Body of pancreas (tissue), 4 donors: ENCODE results near the gene HTT. TPM values are rescaled to one million over a fixed set of nuclear protein-coding genes. Genes with fewer than 3 reads are reported as not detected.

Experiments used
- ATAC-seq: fragments of 150-250 bp; one replicate; pipeline ENCODE4 v1.9.1; 2016
- DNase-seq, 4 donors: peaks; one replicate each; pipeline ENCODE4 v3.0.0-alpha.2; 2019
- H3K27ac ChIP-seq, 4 donors: fragments of 200-600 bp; sonication (generic); 1 replicate in 3 of 4; 2 replicates in 1 of 4; pipeline versions ENCODE4 v1.5.1 to v1.6.1; 2016 to 2019; ENCODE audit warnings: mild to moderate bottlenecking in 1 of 4, mixed read lengths in 1 of 4, moderate library complexity in 1 of 4
- H3K27me3 ChIP-seq, 2 donors: fragments of 200-600 bp; sonication (generic); one replicate each; pipeline ENCODE4 v1.6.0; 2016; ENCODE audit warnings: mild to moderate bottlenecking in 1 of 2
- H3K36me3 ChIP-seq, 2 donors: fragments of 200-600 bp; sonication (generic); replicated peaks in 1 of 2; 2 replicates each; pipeline ENCODE4 v1.5.1; 2016; ENCODE audit warnings: low read depth in 2 of 2; ENCODE audit not compliant: insufficient read depth in 1 of 2
- H3K4me1 ChIP-seq: fragments of 200-600 bp; sonication (generic); one replicate; pipeline ENCODE4 v1.6.0; 2016
- H3K4me3 ChIP-seq, 2 donors: fragments of 200-600 bp; sonication (generic); 1 replicate in 1 of 2; 2 replicates in 1 of 2; pipeline ENCODE4 v1.5.1; 2016 to 2019
- H3K9me3 ChIP-seq, 3 donors: fragments of 200-600 bp; sonication (generic); 1 replicate in 2 of 3; 2 replicates in 1 of 3; pipeline ENCODE4 v1.5.1; 2016
- POLR2A ChIP-seq, 3 donors: fragments of 450-650 bp; IDR thresholded peaks; one replicate each; pipeline ENCODE4 v1.6.1; 2016; ENCODE audit warnings: antibody characterized with exemption in 3 of 3, mild to moderate bottlenecking in 2 of 3
- WGBS, 2 donors: methylation state at CpG; one replicate each; pipeline ENCODE4 v1.1.5; 2017; 5-methylcytosine and 5-hydroxymethylcytosine counted together
- intact Hi-C: fragments of 100-400 bp; cut with DNase I; formaldehyde crosslinking; loops from one replicate; pipeline ENCODE4 v1.15.1; 2023
- total RNA-seq, 2 donors: library from RNA; depleted of rRNA; stranded (reverse); fragments of >200 nt; gene quantifications; one replicate each; pipeline ENCODE4 v1.1.0, GENCODE V29; 2016
- TF ChIP-seq, protein P1 (sequence below), 7 experiments: fragments of 450-650 bp in 4 of 7; fragments of 200-600 bp in 3 of 7; sonication (generic) in 3 of 7; IDR thresholded peaks; one replicate each; pipeline ENCODE4 v1.5.1; 2016 to 2019; ENCODE audit warnings: antibody characterized with exemption in 7 of 7

Gene HTT
- total RNA-seq, 2 donors from 2014 or later: 40.5 to 115 TPM

DNA sequence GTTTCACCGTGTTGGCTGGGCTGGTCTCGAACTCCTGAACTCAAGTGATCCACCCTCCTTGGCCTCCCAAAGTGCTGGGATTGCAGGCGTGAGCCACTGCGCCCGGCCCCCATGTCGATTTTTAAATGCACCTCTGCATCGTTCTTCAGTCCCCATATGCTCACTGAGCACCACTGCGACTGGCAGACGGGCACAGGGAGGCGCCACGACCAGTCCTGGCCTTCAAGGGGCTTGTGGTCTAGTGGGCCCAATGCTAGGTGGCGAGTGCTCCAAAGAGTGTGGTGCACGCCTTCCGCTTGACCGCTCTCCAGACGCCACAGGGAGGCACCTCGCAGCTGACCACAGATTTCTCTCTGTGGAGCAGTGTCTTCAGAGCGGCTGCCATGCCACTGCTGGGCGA, 162.8 kb downstream of the HTT start:
- no peak for DNase-seq
- Histone ChIP-seq H3K4me1 (peaks cover 68% of the 10 kb centered on the region), H3K4me3 (no peak overlapping the region), H3K27ac (no peak overlapping the region), H3K36me3 (peaks cover 14 to 23% of the 10 kb centered on the region in 2 donors), H3K9me3 (no peaks in the 10 kb centered on the region), H3K27me3 (no peaks in the 10 kb centered on the region)
- WGBS, 2 donors: 94 to 96% methylated on average over 10 to 19 of the region's 19 CpGs
- no peak for TF ChIP-seq POLR2A (IDR thresholded peaks at IDR 0.05)
- TF ChIP-seq, protein P1, sequence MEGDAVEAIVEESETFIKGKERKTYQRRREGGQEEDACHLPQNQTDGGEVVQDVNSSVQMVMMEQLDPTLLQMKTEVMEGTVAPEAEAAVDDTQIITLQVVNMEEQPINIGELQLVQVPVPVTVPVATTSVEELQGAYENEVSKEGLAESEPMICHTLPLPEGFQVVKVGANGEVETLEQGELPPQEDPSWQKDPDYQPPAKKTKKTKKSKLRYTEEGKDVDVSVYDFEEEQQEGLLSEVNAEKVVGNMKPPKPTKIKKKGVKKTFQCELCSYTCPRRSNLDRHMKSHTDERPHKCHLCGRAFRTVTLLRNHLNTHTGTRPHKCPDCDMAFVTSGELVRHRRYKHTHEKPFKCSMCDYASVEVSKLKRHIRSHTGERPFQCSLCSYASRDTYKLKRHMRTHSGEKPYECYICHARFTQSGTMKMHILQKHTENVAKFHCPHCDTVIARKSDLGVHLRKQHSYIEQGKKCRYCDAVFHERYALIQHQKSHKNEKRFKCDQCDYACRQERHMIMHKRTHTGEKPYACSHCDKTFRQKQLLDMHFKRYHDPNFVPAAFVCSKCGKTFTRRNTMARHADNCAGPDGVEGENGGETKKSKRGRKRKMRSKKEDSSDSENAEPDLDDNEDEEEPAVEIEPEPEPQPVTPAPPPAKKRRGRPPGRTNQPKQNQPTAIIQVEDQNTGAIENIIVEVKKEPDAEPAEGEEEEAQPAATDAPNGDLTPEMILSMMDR (IDR thresholded peaks at IDR 0.05): no peak
- intact Hi-C loops: no loop called here
- ATAC-seq: no peak

DNA sequence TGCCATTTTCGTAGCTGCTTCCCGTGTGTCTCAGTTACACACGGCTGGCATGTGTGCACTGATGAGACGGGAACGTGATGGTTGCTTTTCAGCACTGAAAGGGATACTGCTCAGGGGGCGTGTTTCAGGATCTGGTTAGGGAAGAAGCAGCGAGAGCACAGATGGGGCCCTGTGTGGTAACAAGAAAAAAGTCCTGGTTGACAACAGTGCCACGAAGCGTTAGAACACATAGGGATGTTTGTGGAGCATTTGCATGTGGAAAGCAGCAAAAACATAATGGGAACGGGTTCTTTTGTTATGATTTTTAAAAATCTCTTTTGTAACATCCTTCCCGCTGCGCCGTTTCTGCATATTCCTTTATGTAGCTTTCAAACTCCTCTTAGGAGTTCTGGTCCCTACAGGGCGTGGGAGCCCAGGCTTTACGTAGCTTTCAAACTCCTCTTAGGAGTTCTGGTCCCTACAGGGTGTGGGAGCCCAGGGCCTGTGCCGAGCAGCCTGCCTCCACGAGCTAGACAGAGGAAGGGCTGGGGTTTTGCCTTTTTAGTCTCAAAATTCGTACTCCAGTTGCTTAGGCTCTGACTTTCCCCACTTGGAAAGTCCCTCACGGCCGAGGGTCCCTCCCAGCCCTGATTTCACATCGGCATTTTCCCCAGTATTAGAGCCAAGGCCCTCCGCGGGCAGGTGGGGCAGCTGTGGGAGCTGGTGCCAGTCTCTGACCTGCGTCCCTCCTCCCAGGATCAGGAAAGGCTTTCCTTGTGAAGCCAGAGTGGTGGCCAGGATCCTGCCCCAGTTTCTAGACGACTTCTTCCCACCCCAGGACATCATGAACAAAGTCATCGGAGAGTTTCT, 163.5 kb downstream of the HTT start:
- 72 to 77% methylated on average over 25 to 26 of the region's 26 CpGs for WGBS, 2 donors
- ATAC-seq: no peak
- TF ChIP-seq, protein P1 (IDR thresholded peaks at IDR 0.05): no peak
- no peak for TF ChIP-seq POLR2A (IDR thresholded peaks at IDR 0.05)
- Histone ChIP-seq H3K4me1 (peaks cover 62% of the 10 kb centered on the region), H3K27me3 (no peaks in the 10 kb centered on the region), H3K9me3 (no peaks in the 10 kb centered on the region), H3K27ac (peak overlapping the region; percentile 11 to 76 (median 52)), H3K36me3 (peaks cover 8 to 19% of the 10 kb centered on the region in 2 donors), H3K4me3 (no peak overlapping the region)
- DNase-seq: no peak
- intact Hi-C loops: no loop called here

DNA sequence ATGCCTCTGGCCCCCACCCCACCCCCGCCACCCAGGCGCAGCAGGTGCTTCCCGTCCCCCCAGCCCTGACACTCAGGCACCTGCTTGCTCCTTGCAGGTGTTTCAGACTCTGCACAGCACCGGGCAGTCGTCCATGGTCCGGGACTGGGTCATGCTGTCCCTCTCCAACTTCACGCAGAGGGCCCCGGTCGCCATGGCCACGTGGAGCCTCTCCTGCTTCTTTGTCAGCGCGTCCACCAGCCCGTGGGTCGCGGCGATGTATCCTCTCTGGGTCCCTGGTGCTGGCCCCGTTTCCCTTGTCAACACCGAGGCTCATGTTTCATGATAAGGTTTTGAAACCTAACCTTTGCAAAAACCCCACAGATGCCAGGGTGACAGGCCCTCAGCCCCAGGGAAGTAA, 164.2 kb downstream of the HTT start:
- no peak for ATAC-seq
- Histone ChIP-seq H3K4me1 (peaks cover 54% of the 10 kb centered on the region), H3K36me3 (peaks cover 3 to 14% of the 10 kb centered on the region in 2 donors), H3K27me3 (no peaks in the 10 kb centered on the region), H3K4me3 (no peak overlapping the region), H3K27ac (peak overlapping the region; percentile 62 to 76 (median 68)), H3K9me3 (no peaks in the 10 kb centered on the region)
- intact Hi-C loops: no loop called here
- TF ChIP-seq POLR2A (IDR thresholded peaks at IDR 0.05): no peak
- TF ChIP-seq, protein P1 (IDR thresholded peaks at IDR 0.05): no peak
- 36 to 43% methylated on average over 7 to 18 of the region's 18 CpGs for WGBS, 2 donors
- peak in 3 of 4 donors; percentile 43 to 59 (median 56) for DNase-seq

DNA sequence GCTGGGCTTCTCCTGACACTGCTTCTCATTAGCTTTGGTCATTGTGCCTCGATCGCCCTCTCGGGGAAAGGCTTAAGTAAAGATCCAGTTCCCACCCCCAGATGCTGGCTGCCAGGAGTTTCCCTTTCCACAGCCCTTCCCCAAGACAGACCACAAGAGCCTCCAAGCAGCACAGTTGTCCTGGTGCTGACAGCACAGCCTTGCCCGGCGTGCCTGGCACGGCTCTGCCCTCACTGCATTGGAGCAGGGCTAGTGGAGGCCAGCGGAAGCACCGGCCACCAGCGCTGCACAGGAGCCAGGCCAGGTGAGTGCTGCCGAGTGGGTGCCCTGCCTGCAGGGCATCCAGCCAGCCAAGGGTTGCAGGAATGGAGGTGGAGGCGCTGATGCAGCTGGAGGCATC, 164.8 kb downstream of the HTT start:
- intact Hi-C loops: no loop called here
- Histone ChIP-seq H3K27ac (peak overlapping the region; percentile 62 to 76 (median 68)), H3K36me3 (peaks cover 3 to 14% of the 10 kb centered on the region in 2 donors), H3K4me3 (no peak overlapping the region), H3K4me1 (peaks cover 50% of the 10 kb centered on the region), H3K27me3 (no peaks in the 10 kb centered on the region), H3K9me3 (no peaks in the 10 kb centered on the region)
- ATAC-seq (peak; percentile 45), DNase-seq (peak; percentile 53 to 69 (median 60))
- TF ChIP-seq, protein P1 (IDR thresholded peaks at IDR 0.05): no peak
- no peak for TF ChIP-seq POLR2A (IDR thresholded peaks at IDR 0.05)
- 26 to 53% methylated on average over 5 to 11 of the region's 11 CpGs for WGBS, 2 donors
